Bronchial epithelial cell (primary cell): Measurements from ENCODE around the gene WASL. TPM values are rescaled to one million over a fixed set of nuclear protein-coding genes. Genes with fewer than 3 reads are reported as not detected.
"Not testable (repeated sequence)": the region's sequence is repeated elsewhere in the genome, so short reads cannot be mapped to it uniquely, and the experiment has no call there.

Experiments
- DNase-seq: peaks from one replicate; pipeline ENCODE4 v3.0.0-alpha.2; 2010; ENCODE audit warnings: low read depth
- FAIRE-seq: peaks from 2 replicates; lab custom pipeline; 2011; peaks lifted over from hg19 to GRCh38; lab: Jason Lieb, UNC
- H3K27me3 ChIP-seq: 2 replicates; pipeline ENCODE4 v1.5.1; 2011; ENCODE audit warnings: low read length; ENCODE audit not compliant: control insufficient read depth, insufficient read depth
- H3K36me3 ChIP-seq: 2 replicates; pipeline ENCODE4 v1.5.1; 2011; ENCODE audit warnings: low read length; ENCODE audit not compliant: control insufficient read depth, insufficient read depth
- H3K4me3 ChIP-seq: 2 replicates; pipeline ENCODE4 v1.5.1; 2011; ENCODE audit warnings: mild to moderate bottlenecking, low read depth, low read length, control low read depth
- CTCF ChIP-seq: IDR thresholded peaks from 2 replicates; pipeline ENCODE4 v1.5.1; 2011; ENCODE audit warnings: mild to moderate bottlenecking, moderate library complexity, low read length, control low read depth, inconsistent platforms; ENCODE audit not compliant: insufficient read depth, severe bottlenecking
- total RNA-seq: library from RNA; depleted of rRNA; stranded (reverse); fragments of >200 nt; gene quantifications from 2 replicates; pipeline ENCODE4 v1.2.1, GENCODE V29; 2014

Gene WASL
- total RNA-seq, 1 donor from 2014 or later = 15.0 TPM

DNA sequence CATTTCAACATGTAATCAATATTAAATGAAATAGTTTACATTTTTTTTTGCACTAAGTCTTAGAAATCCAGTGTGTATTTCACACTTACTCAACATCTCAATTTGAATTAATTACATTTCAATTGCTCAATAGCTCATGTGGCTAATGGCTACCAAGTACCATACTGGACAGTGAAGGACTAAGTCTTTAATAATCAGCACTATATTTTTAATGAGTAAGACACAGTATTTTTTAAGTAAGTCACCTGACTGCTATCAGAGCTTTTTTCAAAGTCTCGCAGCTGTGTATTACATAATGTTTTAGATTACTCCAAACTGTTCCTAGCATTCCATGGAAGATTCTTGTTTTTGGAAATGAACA lies 19.6 kb downstream of the WASL start:
- Histone ChIP-seq H3K36me3 (no peaks in the 10 kb centered on the region), H3K4me3 (no peak overlapping the region), H3K27me3 (no peaks in the 10 kb centered on the region)
- FAIRE-seq (no peak), DNase-seq (no peak)
- TF ChIP-seq CTCF = no peak

- Histone ChIP-seq H3K27me3 (no peaks in the 10 kb centered on the region), H3K4me3 (no peak overlapping the region), H3K36me3 (no peaks in the 10 kb centered on the region)
- FAIRE-seq = no peak
- DNase-seq = peak; percentile 19
- TF ChIP-seq CTCF = no peak
These were observed 21.5 kb downstream of the WASL start for GRCh38 chr7:123727071-123727837.

DNA sequence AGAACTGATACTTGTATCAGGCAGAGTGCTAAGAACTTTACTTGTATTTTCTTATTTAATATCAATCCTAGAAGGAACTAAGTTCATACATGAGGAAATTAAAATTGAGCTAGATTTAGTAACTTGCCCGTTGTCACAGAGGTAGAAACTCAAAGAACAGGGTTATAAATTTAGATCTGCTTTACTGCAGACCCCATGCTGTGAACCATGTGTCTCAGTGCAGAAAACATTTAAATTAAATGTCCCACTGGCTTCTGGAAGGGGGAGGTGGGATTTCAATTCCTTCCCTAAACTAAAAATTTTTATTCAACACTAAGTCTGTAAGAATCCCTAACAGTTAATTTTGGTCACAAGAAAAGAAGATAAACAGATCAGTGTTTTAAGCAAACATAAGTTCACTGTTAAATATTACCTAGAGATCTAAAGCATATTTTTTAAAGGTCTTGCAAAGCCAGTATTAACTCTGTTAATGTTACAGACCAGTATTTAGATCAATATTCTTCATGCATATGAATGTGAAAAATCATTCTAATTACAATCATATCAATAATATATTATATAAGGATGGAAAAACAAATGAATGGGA lies 23.1 kb downstream of the WASL start:
- FAIRE-seq (no peak), DNase-seq (no peak)
- no peaks in the 10 kb centered on the region for H3K27me3 ChIP-seq
- no peak overlapping the region for H3K4me3 ChIP-seq
- H3K36me3 ChIP-seq = no peaks in the 10 kb centered on the region
- no peak for TF ChIP-seq CTCF

DNA sequence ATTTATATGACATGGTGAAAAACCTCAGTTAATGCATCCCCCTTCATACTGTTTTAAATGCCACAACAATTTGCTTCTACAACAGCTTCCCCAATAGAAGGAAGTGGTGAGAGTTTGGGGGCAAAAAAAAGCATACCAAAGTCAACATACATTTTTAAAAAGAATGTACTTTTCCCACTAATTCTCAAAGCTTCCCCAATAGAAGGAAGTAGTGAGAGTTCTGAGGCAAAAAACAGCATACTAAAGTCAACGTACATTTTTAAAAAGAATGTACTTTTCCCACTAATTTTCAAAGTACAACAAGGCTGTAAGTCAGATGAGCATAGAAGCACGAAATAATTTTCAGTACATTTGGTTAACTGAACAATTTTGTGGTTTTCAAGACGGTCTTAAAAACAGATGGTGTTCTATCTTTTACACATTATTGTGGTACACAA lies 24.0 kb downstream of the WASL start:
- DNase-seq = no peak
- FAIRE-seq = no peak
- Histone ChIP-seq H3K4me3 (no peak overlapping the region), H3K36me3 (no peaks in the 10 kb centered on the region), H3K27me3 (no peaks in the 10 kb centered on the region)
- TF ChIP-seq CTCF = no peak

DNA sequence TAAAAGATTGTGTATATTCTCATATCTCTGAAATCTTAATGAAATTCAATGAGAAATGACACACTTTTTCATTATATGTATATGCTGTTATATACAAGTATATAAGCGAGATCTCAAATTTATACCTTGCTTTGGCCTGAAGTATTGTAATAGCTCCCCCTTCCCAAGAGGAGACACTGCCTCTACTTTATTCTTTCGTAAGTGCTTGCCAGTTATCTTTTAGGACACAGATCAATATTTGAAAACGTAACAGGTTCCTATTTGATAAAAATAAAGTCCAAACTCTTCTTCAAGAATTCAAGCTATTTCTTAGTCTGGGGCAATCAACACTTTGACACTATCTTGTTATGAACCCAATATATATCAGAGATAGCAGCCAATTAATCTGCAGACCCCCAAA lies 24.9 kb downstream of the WASL start:
- no peak for TF ChIP-seq CTCF
- Histone ChIP-seq H3K4me3 (no peak overlapping the region), H3K36me3 (no peaks in the 10 kb centered on the region), H3K27me3 (no peaks in the 10 kb centered on the region)
- no peak for FAIRE-seq
- no peak for DNase-seq

DNA sequence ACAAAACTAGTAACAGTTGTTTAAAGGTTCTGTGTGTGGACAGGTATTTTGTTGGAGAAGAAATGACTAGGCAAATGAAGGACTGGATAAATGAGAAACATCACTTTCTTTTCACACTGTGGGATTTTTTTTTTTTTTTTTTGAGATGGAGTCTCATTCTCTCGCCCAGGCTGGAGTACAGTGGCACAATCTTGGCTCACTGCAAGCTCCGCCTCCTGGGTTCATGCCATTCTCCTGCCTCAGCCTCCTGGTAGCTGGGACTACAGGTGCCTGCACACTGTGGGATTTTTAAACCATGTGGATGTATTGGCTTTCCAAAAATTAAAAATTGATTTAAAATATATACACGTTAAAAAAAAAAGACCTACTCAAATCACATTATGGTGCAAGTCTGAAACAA lies 28.3 kb downstream of the WASL start:
- H3K27me3 ChIP-seq, DNase-seq, FAIRE-seq, H3K4me3 ChIP-seq, H3K36me3 ChIP-seq: not testable (repeated sequence)
